ENCODE measurements around the gene GGNBP2.

GRCh38 chr17:36501351-36501750, 43.4 kb upstream of the GGNBP2 start:
- TF ChIP-seq JUND (IDR thresholded peaks at IDR 0.05; ENCODE audit: low read length) = no peak
- TF ChIP-seq CTCF (IDR thresholded peaks at IDR 0.05; ENCODE audit: control extremely low read depth in 1 of 3, insufficient read depth in 1 of 3, low read depth in 1 of 3, low read length in 3 of 3) = no peak
- no peak for TF ChIP-seq RFX5 (IDR thresholded peaks at IDR 0.05; ENCODE audit: borderline replicate concordance, low read depth, low read length)
- no peak for TF ChIP-seq TEAD4 (IDR thresholded peaks at IDR 0.05; ENCODE audit: low read depth, low read length)
- no peak for TF ChIP-seq POLR2AphosphoS5 (IDR thresholded peaks at IDR 0.05; ENCODE audit: low read depth, low read length)
